Stimulated activated CD8-positive, alpha-beta memory T cell treated with anti-CD3 and anti-CD28 coated beads, Interleukin-15, amount 100 ng/mL, for 24 hours (primary cell): ENCODE measurements around the gene FOXD2.
"Not testable (repeated sequence)": the region's sequence is repeated elsewhere in the genome, so short reads cannot be mapped to it uniquely, and the experiment has no call there.

Experiments
- DNase-seq: peaks from one replicate; pipeline ENCODE4 v3.0.0-alpha.2; 2020; ENCODE audit warnings: low read depth

Gene FOXD2

DNA sequence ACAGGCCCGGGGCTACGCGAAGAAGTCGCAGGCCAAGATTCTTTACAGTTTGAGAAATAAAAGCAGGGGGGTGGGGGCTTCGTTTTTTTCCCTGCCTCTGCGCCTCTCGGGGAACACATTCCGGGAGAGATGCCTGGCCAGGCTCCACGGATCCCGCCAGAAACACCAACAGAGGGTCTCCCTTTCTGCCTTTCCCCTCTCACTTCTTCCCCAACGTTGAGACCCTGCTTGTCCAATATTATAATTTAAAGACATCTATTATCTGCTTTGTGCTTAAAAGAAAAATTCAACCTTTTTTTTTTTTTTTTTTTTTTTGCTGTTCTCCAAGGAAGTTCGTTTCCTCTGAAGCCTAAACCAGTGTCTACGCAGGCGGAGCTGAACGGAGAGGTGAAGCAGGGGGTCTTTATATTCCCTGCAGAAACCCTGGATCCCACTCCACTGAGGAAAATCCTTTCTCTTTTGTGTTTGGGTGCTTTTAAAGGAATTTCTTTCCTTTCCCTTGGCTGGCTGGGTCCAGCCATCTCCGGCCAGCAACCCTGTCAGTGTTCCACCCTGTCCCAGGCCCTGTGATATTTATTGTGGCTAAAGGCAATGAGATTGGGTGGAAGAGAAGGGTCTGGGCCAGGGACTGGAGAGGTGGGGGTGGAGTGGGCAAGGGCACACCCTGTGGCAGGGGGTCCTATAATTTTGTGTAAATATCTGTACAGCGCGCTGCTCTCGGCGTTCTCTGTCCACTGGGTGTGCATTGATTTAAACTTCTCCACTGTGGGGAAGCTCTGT, 2.2 kb downstream of the FOXD2 start:
- no peak for DNase-seq

DNA sequence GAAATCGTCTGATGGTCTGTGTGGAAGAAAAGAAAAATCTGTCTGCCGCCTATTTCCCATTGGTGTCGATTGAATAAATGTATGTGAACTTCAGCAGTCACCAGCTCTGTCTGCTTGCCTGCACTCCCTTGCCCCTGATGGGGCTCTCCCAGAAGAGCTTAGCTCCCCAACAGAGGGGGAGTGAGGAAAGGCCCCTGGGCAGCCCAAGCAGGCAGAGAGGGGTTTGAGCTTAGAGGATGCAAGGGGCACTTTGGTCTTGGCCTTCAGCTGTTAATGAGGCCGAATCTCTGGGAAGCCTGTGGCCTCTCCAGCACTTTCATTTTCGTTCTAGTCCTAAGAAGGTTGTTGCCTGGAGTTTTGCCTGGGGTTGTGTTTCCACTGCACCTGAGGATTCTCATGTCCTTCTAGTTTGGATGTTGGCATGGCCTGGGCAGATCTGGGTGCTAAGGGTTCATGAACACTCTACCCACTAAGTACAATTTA, 2.8 kb downstream of the FOXD2 start:
- no peak for DNase-seq

GRCh38 chr1:47441450-47442106, 3.7 kb downstream of the FOXD2 start:
- DNase-seq: no peak

DNA sequence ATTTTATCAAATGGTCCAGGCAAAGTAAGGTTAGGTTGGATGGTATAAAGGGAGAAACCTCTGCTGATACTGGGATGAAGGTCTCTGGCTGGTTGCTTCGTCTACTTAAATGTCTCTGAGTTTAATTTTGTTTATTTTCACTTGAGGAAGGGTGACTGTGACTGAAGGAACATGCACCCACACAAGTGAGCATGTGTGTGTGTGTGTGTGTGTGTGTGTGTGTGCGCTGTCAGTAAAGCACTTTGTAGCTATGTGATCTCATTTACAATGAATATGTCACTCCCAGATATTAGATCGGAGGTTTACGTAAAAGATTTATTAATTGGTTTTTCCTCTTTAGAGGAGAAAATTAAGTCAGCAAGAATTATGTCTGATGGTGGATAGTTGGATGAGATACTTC, 4.4 kb downstream of the FOXD2 start:
- DNase-seq: no peak

DNA sequence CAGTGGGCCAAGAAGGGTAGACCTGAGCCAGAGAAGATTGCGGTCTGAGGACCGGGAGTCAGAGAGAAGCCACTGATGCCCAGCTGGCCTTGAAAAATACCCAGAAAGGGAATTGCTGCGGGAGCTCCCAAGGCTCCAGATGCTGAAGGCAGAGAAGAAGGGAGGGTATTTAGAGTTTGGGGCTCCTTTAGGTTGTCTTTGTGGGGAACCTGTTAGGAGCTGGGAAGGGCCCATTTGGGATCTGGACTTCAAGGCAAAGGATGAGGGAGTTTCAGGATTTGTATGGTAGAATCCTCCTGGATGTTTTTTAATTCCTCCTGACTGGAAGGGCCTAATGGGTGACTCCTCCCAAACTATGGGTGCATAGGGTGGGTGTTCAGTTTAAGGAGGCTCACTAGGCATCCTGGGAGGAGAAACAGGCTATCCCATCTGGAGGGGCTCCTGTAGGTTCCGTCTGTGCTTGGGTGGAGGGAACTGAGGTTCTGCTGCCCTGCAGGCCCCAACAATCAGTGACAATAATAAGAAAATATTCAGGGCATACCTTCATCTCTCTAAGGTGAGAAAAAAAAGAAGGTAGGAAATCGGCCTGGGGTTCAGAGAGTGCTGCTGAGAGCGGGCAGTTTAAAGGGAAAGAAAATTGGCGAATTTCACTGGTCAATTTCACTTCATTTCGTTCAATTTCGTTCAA, 5.1 kb downstream of the FOXD2 start:
- DNase-seq: no peak

DNA sequence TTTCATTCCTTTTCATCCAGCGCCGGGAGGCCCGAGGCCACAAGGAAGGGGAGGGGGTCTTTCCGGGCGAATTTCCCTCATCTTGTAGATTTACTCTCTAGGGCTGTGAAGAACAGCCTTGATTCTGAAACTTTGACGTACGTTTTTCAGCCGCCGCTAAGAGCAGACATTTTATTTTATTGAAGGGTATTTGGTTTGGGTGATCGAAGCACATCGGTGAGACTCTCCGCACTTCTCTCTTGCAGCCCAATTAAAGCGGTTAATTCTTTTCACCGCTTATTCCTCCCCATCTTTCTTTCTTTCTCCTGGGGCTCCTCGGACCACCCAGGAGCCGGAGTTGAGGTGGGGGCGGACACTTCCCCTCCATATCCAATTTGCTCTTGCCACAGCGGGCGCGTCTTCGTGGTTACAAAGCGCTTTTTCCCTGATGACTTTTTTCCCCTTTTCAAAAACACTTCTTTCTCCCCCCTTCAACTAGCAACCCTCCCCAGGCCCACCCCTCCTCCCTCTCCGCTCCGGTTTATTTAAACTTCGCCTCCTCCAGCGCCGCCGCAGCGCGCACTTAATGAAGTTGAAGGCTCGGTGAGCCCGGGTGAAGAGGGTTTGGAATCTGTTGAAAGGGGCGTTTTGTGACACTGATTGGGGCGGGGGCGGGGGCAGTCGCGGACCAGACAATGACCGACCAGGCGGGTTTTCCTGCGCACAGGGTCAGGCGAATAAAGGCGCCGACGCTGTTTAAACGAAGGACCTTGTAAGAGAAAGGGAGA, 5.9 kb downstream of the FOXD2 start:
- DNase-seq: no peak

- no peak for DNase-seq
Observed at GRCh38 chr1:47444297-47444561, 6.4 kb downstream of the FOXD2 start.

- DNase-seq: no peak
Observed at GRCh38 chr1:47444562-47445465, 7.0 kb downstream of the FOXD2 start.

DNA sequence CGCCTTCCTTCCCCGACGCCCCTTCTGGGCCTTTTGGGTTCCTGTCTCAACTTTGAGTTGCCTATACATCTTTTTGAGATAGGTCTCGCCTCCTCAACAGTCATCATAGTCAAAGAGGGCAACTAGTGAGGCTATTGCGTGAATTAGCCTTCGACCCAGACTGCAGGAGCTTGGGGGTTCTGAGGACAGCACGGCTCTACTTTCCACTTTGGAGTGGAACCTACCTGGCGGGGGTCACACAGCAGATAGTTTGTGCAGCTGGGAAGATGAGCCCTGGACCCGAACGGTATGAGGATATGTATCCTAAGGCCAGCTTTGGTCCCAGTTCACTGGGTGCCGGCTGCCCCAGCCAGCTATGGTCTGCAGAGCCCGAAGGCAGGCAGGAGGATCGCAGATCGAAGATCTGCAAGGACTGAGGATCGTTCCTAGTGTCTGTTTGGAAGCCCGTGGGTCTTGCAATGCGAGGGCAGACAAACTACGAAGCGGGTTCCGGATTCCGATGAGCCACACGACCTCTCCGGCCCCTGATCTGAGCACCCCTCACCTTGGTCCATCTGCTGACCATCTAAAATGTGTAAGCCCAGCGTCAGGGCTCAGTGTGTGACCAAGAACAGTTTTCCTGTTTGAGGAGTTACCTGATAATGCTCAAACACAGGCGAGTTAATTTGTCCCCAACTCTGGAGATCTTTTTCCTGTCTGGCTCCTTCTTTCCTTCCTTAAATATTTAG, 8.1 kb downstream of the FOXD2 start:
- DNase-seq: no peak

- no peak for DNase-seq
Observed at GRCh38 chr1:47448462-47449222, 10.8 kb downstream of the FOXD2 start.

GRCh38 chr1:47449822-47450552, 12.1 kb downstream of the FOXD2 start:
- no peak for DNase-seq

GRCh38 chr1:47450606-47451005, 12.8 kb downstream of the FOXD2 start:
- no peak for DNase-seq

GRCh38 chr1:47452426-47452825, 14.6 kb downstream of the FOXD2 start:
- DNase-seq: no peak

DNA sequence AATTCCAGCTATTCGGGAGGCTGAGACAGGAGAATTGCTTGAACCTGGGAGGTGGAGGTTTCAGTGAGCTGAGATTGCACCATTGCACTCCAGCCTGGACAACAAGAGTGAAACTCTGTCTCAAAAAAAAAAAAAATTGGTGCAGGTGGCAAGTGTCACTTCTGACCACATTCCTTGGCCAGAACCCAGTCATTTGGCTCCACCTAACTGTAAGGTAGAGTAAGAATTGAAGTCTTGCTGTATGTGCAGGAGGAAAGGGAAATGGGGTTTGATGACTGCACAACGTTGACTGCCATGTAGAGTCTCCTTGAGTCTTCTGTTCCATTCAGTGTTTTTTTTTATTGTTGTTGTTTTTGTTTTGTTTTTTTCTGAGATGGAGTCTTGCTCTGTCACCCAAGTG, 16.1 kb downstream of the FOXD2 start:
- DNase-seq: not testable (repeated sequence)

GRCh38 chr1:47456250-47456649, 18.4 kb downstream of the FOXD2 start:
- no peak for DNase-seq

GRCh38 chr1:47457547-47457946, 19.7 kb downstream of the FOXD2 start:
- not testable (repeated sequence) for DNase-seq

DNA sequence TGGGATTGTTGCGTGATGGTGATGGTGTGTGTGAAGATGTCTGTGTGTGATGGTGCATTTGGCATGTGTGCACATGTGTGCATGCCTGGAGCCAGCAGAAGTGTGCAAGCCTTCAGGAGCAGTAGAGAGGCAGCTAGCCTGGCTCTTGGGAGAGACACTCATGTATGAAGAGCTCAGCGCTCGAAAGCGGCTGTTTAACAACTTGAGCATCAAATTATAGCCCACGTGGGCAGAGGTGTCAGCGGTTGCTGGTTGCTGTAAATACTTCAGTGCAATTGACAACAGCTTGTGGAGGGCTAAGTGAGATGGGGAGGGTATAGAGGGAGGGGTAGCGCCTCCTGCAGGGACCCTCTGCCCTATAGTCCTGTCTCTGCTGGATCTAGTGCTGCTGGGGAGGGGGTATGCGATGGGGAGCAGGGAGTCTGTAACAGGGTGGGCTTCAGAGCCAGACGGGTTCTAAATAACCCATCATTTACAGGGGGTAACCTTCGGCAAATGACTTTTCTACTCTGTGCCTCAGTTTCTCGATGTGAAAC, 21.5 kb downstream of the FOXD2 start:
- no peak for DNase-seq

DNA sequence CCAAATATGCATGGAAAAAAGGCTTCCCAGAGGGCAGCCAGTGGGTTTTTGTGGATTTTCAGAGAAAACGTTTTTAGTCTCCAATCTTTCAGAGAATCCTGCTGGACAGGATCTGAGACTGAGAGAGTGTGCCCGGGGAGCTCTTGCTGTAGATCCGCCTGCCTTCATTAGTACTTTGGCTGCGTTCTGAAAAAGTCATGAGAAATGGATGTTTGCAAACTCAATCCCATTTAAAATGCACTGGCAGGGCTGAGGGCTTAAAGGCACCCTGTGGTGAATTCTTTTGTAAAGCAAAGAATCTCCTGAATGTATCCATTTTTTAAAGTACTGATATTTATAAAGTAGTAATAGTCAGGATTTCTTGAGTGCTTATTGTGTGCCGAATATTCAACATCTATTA, 22.2 kb downstream of the FOXD2 start:
- DNase-seq: no peak

- no peak for DNase-seq
Observed at GRCh38 chr1:47460456-47460855, 22.6 kb downstream of the FOXD2 start.
